NCI-H2171 treated with DMSO at 0.1 percent for 48 hours (cell line): ENCODE results near the gene BIRC5.

Experiments
- DNase-seq: peaks from one replicate; lab custom pipeline; 2025; lab: John Stamatoyannopoulos, UW

BIRC5 gene

GRCh38 chr17:78184351-78184750, 29.7 kb upstream of the BIRC5 start:
- no peak for DNase-seq

GRCh38 chr17:78184868-78185267, 29.2 kb upstream of the BIRC5 start:
- DNase-seq, result no peak

GRCh38 chr17:78185981-78186691, 27.9 kb upstream of the BIRC5 start:
- no peak for DNase-seq

- peak; percentile 97 for DNase-seq
Observed at GRCh38 chr17:78186692-78187595, 27.1 kb upstream of the BIRC5 start, which contains the start of the genes AFMID and TK1. TSS of gene AFMID (plus strand) at chr17:78187362. CDS start at chr17:78187371, 9 bp downstream. TSS of gene TK1 (minus strand) at chr17:78187052. CDS start at chr17:78186994, 58 bp downstream.

- no peak for DNase-seq
Observed at GRCh38 chr17:78196716-78197115, 17.3 kb upstream of the BIRC5 start.

GRCh38 chr17:78197147-78197832, 16.8 kb upstream of the BIRC5 start:
- DNase-seq, result peak; percentile 54

- DNase-seq, result no peak
Observed at GRCh38 chr17:78200451-78200850, 13.6 kb upstream of the BIRC5 start.

- no peak for DNase-seq
Observed at GRCh38 chr17:78202666-78203065, 11.4 kb upstream of the BIRC5 start.

- DNase-seq, result no peak
Observed at GRCh38 chr17:78204387-78205123, 9.5 kb upstream of the BIRC5 start.

- no peak for DNase-seq
Observed at GRCh38 chr17:78205124-78205775, 8.8 kb upstream of the BIRC5 start.

- DNase-seq, result no peak
Observed at GRCh38 chr17:78206298-78206697, 7.8 kb upstream of the BIRC5 start.

GRCh38 chr17:78208486-78208885, 5.6 kb upstream of the BIRC5 start:
- DNase-seq, result no peak

- DNase-seq, result no peak
Observed at GRCh38 chr17:78210111-78210510, 3.9 kb upstream of the BIRC5 start.

GRCh38 chr17:78211032-78211431, 3.0 kb upstream of the BIRC5 start:
- no peak for DNase-seq

- no peak for DNase-seq
Observed at GRCh38 chr17:78214706-78215061, 631 bp downstream of the BIRC5 start.

- DNase-seq, result peak; percentile 80
Observed at GRCh38 chr17:78219396-78220150, 5.5 kb downstream of the BIRC5 start.

GRCh38 chr17:78223061-78223460, 9.0 kb downstream of the BIRC5 start:
- DNase-seq, result no peak

- peak; percentile 70 for DNase-seq
Observed at GRCh38 chr17:78223765-78224164, 9.7 kb downstream of the BIRC5 start.

GRCh38 chr17:78224231-78225087, 10.4 kb downstream of the BIRC5 start:
- peak; percentile 82 for DNase-seq
